Astrocyte of the cerebellum (primary cell): ENCODE data around the gene SPEM2.

ENCODE experiments used
- DNase-seq: peaks from one replicate; pipeline ENCODE4 v3.0.0-alpha.2; 2011; ENCODE audit warnings: low read depth
- H3K4me3 ChIP-seq: 2 replicates; pipeline ENCODE4 v1.5.1; 2011; ENCODE audit warnings: mild to moderate bottlenecking, low read depth, low read length, moderate library complexity
- in situ Hi-C: cut with HindIII; loops from 2 replicates; pipeline ENCODE4 v1.10.0; 2017; ENCODE audit warnings: low sequenced_read_pairs
- TF ChIP-seq, protein P1 (sequence below): IDR thresholded peaks from 2 replicates; pipeline ENCODE4 v1.5.1; 2012; ENCODE audit warnings: low read length, low read depth, moderate library complexity, mild to moderate bottlenecking; ENCODE audit errors: missing control alignments

The SPEM2 gene

DNA sequence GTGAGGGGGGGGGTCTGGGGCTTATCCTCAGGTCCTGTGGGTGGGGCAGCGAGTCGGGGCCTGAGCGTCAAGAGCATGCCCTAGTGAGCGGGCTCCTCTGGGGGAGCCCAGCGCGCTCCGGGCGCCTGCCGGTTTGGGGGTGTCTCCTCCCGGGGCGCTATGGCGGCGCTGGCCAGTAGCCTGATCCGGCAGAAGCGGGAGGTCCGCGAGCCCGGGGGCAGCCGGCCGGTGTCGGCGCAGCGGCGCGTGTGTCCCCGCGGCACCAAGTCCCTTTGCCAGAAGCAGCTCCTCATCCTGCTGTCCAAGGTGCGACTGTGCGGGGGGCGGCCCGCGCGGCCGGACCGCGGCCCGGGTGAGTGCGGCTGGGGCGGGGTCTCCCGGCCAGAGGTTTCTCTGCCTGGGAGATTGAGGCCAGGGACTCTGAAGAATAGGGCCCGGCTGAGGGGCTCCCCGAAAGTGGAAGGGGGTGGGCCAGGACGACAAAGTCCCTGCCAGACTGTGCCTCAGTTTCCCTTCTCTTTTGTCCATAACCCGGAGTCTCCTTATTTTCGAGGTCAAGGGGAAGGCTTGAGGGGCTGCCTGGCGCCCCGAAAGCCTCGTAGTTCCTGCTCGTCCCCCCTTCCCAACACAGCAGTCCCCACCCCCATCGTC lies 14.2 kb downstream of the SPEM2 start, which contains the start of gene FGF11:
FGF11 (plus strand) TSS at position 51 of the 651 bp plus-strand sequence; CDS start at position 160, 109 bp downstream.
- in situ Hi-C loops, result no loop called here
- no peak for DNase-seq
- peak within 1 kb of the TSS; percentile 36 for H3K4me3 ChIP-seq
- TF ChIP-seq, protein P1, sequence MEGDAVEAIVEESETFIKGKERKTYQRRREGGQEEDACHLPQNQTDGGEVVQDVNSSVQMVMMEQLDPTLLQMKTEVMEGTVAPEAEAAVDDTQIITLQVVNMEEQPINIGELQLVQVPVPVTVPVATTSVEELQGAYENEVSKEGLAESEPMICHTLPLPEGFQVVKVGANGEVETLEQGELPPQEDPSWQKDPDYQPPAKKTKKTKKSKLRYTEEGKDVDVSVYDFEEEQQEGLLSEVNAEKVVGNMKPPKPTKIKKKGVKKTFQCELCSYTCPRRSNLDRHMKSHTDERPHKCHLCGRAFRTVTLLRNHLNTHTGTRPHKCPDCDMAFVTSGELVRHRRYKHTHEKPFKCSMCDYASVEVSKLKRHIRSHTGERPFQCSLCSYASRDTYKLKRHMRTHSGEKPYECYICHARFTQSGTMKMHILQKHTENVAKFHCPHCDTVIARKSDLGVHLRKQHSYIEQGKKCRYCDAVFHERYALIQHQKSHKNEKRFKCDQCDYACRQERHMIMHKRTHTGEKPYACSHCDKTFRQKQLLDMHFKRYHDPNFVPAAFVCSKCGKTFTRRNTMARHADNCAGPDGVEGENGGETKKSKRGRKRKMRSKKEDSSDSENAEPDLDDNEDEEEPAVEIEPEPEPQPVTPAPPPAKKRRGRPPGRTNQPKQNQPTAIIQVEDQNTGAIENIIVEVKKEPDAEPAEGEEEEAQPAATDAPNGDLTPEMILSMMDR, result no peak

GRCh38 chr17:7440113-7440833 lies 14.9 kb downstream of the SPEM2 start:
- TF ChIP-seq, protein P1, result no peak
- in situ Hi-C loops, result no loop called here
- no peak for DNase-seq
- H3K4me3 ChIP-seq, result peak overlapping the region; percentile 36

DNA sequence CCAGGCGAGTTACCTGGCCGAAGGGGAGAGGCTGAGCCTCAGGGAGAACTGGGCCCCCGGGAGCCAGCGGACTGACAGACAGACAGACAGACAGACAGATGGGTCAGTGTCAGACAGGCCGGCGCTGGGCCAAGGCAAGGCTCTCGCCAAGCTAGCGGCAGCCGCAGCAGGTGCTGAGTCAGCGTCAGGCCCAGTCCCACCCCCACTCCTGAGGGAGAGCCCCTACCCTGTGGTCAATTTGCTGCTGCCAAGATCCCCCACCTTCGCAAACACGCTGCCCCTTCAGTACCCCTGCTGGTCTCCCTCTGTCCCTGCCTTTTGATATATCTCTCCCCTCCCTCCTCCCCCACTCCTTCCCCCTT lies 15.4 kb downstream of the SPEM2 start:
- no peak for DNase-seq
- TF ChIP-seq, protein P1, result peak; percentile 8
- peak overlapping the region; percentile 36 for H3K4me3 ChIP-seq
- in situ Hi-C loops, result no loop called here

GRCh38 chr17:7441266-7441665 lies 15.8 kb downstream of the SPEM2 start:
- in situ Hi-C loops, result no loop called here
- DNase-seq, result no peak
- H3K4me3 ChIP-seq, result no peak overlapping the region
- TF ChIP-seq, protein P1, result no peak

GRCh38 chr17:7442142-7442541 lies 16.7 kb downstream of the SPEM2 start:
- in situ Hi-C loops, result no loop called here
- DNase-seq, result no peak

More at GRCh38 chr17:7442142-7442541, 16.7 kb downstream of the SPEM2 start:
- TF ChIP-seq, protein P1, result no peak
- H3K4me3 ChIP-seq, result no peak overlapping the region
